Lung (tissue), 12 donors: ENCODE measurements around the gene GLRX. TPM values are rescaled to one million over a fixed set of nuclear protein-coding genes. Genes with fewer than 3 reads are reported as not detected.

Experiments used
- ATAC-seq: fragments of 200-7000 bp; cut with Tn5 transposase; one replicate; pipeline ENCODE4 v1.9.1; 2020; ENCODE audit warnings: moderate number of reproducible peaks; ENCODE audit not compliant: insufficient read depth, low FRiP score
- DNase-seq, 3 donors: peaks; one replicate each; pipeline ENCODE4 v3.0.0-alpha.2; 2013 to 2017
- H3K27ac ChIP-seq, 2 donors: one replicate each; pipeline ENCODE4 v1.5.1; 2013; ENCODE audit warnings: mild to moderate bottlenecking in 2 of 2, moderate library complexity in 2 of 2, control low read depth in 1 of 2, inconsistent platforms in 1 of 2, low read depth in 1 of 2, low read length in 1 of 2
- H3K27me3 ChIP-seq, 3 donors: one replicate each; pipeline ENCODE4 v1.5.1; 2013; ENCODE audit warnings: low read length in 2 of 3; ENCODE audit not compliant: control insufficient read depth in 3 of 3, insufficient read depth in 3 of 3
- H3K36me3 ChIP-seq, 4 donors: one replicate each; pipeline ENCODE4 v1.5.1; 2013; ENCODE audit warnings: low read length in 4 of 4, mild to moderate bottlenecking in 1 of 4, moderate library complexity in 1 of 4; ENCODE audit not compliant: control insufficient read depth in 4 of 4, insufficient read depth in 4 of 4
- H3K4me1 ChIP-seq, 5 donors: one replicate each; pipeline ENCODE4 v1.5.1; 2013; ENCODE audit warnings: low read length in 5 of 5, mild to moderate bottlenecking in 2 of 5, moderate library complexity in 1 of 5; ENCODE audit not compliant: control insufficient read depth in 5 of 5, insufficient read depth in 5 of 5
- H3K4me3 ChIP-seq: one replicate; pipeline ENCODE4 v1.5.1; 2013; ENCODE audit warnings: mild to moderate bottlenecking, control low read depth, moderate library complexity
- H3K9ac ChIP-seq, 2 donors: one replicate each; pipeline ENCODE4 v1.5.1; 2013; ENCODE audit warnings: low read length in 2 of 2, control low read depth in 1 of 2; ENCODE audit not compliant: insufficient read depth in 1 of 2
- H3K9me3 ChIP-seq, 4 donors: one replicate each; pipeline ENCODE4 v1.5.1; 2013; ENCODE audit warnings: low read length in 3 of 4, mild to moderate bottlenecking in 1 of 4, moderate library complexity in 1 of 4; ENCODE audit not compliant: control insufficient read depth in 4 of 4, insufficient read depth in 3 of 4
- CTCF ChIP-seq: IDR thresholded peaks from 2 replicates; pipeline ENCODE4 v1.5.1; 2012; ENCODE audit warnings: mild to moderate bottlenecking; ENCODE audit errors: control extremely low read depth, extremely low read depth
- WGBS, 2 donors: extraction: QIAGEN DNeasy Blood & Tissue Kit; methylation state at CpG; one replicate each; pipeline ENCODE4 v1.1.7; 2013; 5-methylcytosine and 5-hydroxymethylcytosine counted together
- polyA plus RNA-seq, 2 donors: library from polyadenylated mRNA; stranded (reverse); fragments of 200-250 nt; gene quantifications; one replicate each; pipeline ENCODE4 v1.2.1, GENCODE V29; 2013
- total RNA-seq, 2 donors: library from RNA; depleted of rRNA in 1 of 2; stranded (reverse); fragments of >200 nt in 1 of 2; gene quantifications; one replicate each; pipeline ENCODE4 v1.2.1, GENCODE V29; 2014 to 2021
- donor health status: control.
- donor health status: control.
- donor health status: Bipolar disorder and iron deficiency.
- donor health status: healthy.
- donor health status: DM: yes; HTN: yes; CAD: no.

Gene GLRX
- total and polyA plus RNA-seq, 4 donors: 23.1 to 300 (median 91.2) TPM

- Histone ChIP-seq H3K9ac (no peak overlapping the region), H3K36me3 (no peaks in the 10 kb centered on the region), H3K4me1 (peaks cover 6 to 33% (median 14%) of the 10 kb centered on the region in 5 donors), H3K27ac (no peak overlapping the region), H3K9me3 (peaks cover 0 to 3% (median 0%) of the 10 kb centered on the region in 4 donors), H3K27me3 (no peaks in the 10 kb centered on the region), H3K4me3 (no peak overlapping the region)
- 84 to 94% methylated on average over 7 of the region's 7 CpGs for WGBS, 2 donors
- ATAC-seq (no peak), DNase-seq (no peak)
- no peak for TF ChIP-seq CTCF
Observed at GRCh38 chr5:95806687-95807086, 15.8 kb downstream of the GLRX start.

- DNase-seq (no peak), ATAC-seq (no peak)
- no peaks in the 10 kb centered on the region for H3K27me3 ChIP-seq
- no peak for TF ChIP-seq CTCF
- H3K4me3 ChIP-seq: no peak overlapping the region
- H3K9me3 ChIP-seq: peaks cover 0 to 3% (median 0%) of the 10 kb centered on the region in 4 donors
- H3K27ac ChIP-seq: no peak overlapping the region
- peaks cover 4 to 22% (median 6%) of the 10 kb centered on the region in 5 donors for H3K4me1 ChIP-seq
- H3K9ac ChIP-seq: no peak overlapping the region
- H3K36me3 ChIP-seq: no peaks in the 10 kb centered on the region
- 88 to 97% methylated on average over 6 of the region's 6 CpGs for WGBS, 2 donors
Observed at GRCh38 chr5:95804736-95805539, 17.6 kb downstream of the GLRX start.

- 78 to 84% methylated on average over 6 of the region's 6 CpGs for WGBS, 2 donors
- no peak for DNase-seq
- Histone ChIP-seq H3K9ac (no peak overlapping the region), H3K27me3 (no peaks in the 10 kb centered on the region), H3K9me3 (peaks cover 0 to 3% (median 0%) of the 10 kb centered on the region in 4 donors), H3K4me3 (no peak overlapping the region), H3K36me3 (no peaks in the 10 kb centered on the region), H3K4me1 (peaks cover 0 to 9% (median 4%) of the 10 kb centered on the region in 5 donors), H3K27ac (peak overlapping the region in 1 of 2 donors; percentile 70)
- no peak for TF ChIP-seq CTCF
- no peak for ATAC-seq
Observed at GRCh38 chr5:95803271-95804148, 19.0 kb downstream of the GLRX start.
